ENCODE measurements around the gene SMIM28.

DNA sequence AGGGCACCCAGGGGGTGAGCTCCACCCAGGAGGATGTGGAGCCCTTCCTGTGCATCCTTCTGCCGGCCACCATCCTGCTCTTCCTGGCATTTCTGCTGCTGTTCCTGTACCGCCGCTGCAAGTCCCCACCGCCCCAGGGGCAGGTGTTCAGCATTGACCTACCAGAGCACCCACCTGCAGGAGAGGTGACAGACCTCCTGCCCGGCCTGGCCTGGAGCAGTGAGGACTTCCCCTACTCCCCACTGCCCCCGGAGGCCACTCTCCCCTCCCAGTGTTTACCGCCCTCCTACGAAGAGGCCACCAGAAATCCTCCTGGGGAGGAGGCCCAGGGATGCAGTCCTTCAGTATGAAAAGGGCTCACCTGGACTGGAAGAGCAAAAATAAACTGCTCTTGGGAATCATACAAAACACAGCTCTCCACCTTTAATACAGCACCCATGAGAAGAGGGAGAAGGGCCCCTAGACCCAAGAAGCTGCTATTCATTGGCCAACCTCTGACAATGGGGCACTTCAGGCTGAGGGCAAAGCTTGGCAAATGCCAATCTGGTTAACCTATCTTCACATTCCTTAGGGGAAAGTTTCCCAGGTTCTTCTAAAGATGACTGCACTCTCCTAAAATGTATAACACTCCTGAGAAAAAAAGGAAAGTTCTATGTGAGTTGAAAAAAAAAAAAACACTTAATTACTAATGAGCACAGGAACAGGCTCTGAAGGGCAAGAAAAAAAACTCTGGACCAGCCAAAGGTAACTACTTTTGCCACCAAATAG, 5.0 kb downstream of the SMIM28 start:
- TF ChIP-seq, protein P1, sequence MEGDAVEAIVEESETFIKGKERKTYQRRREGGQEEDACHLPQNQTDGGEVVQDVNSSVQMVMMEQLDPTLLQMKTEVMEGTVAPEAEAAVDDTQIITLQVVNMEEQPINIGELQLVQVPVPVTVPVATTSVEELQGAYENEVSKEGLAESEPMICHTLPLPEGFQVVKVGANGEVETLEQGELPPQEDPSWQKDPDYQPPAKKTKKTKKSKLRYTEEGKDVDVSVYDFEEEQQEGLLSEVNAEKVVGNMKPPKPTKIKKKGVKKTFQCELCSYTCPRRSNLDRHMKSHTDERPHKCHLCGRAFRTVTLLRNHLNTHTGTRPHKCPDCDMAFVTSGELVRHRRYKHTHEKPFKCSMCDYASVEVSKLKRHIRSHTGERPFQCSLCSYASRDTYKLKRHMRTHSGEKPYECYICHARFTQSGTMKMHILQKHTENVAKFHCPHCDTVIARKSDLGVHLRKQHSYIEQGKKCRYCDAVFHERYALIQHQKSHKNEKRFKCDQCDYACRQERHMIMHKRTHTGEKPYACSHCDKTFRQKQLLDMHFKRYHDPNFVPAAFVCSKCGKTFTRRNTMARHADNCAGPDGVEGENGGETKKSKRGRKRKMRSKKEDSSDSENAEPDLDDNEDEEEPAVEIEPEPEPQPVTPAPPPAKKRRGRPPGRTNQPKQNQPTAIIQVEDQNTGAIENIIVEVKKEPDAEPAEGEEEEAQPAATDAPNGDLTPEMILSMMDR (conservative IDR thresholded peaks at IDR 0.05 in 1 of 2, IDR thresholded peaks at IDR 0.05 in 1 of 2; ENCODE audit: low read depth in 1 of 2, low read length in 2 of 2): no peak
- TF ChIP-seq EZH2 (IDR thresholded peaks at IDR 0.05; ENCODE audit: low read length, missing control alignments): no peak

All from fibroblast of lung (primary cell).